GM21576 (cell line): ENCODE data around the gene CR1L.
A peak's percentile ranks its signal among the peaks of the same experiment; 100 is the strongest.
"Not testable (repeated sequence)": the region's sequence is repeated elsewhere in the genome, so short reads cannot be mapped to it uniquely, and the experiment has no call there.

Source experiments
- ATAC-seq: cut with Tn5 transposase; IDR thresholded peaks from one replicate; pipeline ENCODE4 v1.9.1; 2021; ENCODE audit warnings: mild to moderate bottlenecking, moderate library complexity; ENCODE audit not compliant: unreplicated experiment

CR1L gene

DNA sequence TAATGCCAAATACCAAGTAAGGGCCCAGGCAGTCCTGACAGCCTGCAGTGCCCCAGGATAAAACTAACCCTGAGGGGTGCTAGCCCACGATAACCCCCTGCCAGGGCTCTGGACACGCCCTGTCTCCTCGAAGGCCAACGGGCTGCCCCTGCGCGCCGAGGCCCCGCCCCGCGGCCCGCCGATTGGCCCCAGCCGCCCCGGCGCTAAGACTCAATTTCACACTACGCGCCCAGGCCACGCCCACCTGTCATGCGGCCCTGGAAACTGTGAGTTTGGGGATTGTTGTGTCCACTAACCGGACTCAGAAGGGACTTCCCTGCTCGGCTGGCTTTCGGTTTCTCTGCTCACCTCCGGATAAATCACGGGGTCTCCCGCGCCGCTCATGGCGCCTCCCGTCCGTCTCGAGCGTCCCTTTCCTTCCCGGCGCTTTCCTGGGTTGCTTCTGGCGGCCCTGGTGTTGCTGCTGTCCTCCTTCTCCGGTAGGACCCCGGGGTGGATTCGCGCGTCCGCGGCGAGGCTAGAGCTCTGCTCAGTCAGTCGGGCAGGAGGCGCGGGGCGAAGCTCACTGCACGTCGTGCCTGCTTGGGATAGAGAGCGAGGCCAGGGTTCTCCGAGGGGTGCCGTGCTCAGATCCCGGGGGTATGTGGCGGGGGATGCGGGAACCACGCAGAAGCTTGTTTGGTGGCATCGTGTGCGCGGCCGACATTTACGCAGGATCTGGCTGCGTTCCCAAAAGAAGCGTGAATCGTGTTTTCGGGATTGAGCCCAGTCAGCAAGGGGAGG, at the start of gene CR1L:
TSS of gene CR1L (plus strand) at position 282 of the 783 bp plus-strand sequence. CDS start at position 383, 101 bp downstream.
- ATAC-seq = peak; percentile 74

GRCh38 chr1:207603777-207604176, 41.2 kb upstream of the CR1L start:
- ATAC-seq = no peak

DNA sequence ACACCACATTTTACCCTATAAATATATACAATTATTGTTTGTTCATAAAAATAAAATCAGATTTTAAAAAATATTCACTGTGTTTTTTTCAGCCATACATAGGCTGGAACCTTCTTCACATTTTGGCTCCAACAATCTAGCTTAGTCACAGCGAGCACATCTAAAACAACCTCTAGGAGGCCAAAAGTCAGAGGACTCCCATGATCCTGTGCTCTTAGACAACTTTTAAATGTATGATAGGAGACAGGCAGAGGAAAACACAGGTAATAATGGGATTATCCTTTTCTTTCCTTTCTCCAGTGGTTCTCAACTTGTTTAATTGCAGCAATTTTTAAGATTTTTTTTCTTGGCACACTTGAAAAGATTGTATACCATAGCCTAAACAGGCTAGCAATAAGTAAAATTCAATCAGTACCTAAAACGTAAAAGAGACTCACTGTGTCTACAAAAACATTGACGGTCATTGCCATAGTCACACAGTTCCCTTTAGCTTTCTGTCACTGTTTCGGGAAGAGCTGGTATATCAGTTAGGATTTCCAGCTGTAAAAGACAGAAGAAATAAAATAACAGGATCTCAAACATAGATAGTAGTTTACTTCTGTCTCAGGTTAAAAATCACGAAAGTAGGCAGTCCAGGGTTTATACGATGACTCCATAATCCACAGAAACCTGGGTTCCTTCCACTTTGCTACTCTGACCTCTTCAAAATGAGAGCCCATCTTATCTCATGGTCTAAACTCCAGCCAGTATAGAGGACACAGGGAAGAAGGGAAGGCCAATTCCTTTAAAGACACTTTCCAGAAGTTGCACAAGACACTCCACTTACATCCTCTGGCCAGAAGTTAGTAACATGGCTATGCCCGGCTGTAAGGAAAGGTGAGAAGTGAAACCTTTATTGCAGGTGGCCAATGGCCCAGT, 39.2 kb upstream of the CR1L start:
- ATAC-seq = no peak

GRCh38 chr1:207606362-207606755, 38.6 kb upstream of the CR1L start:
- no peak for ATAC-seq

GRCh38 chr1:207612762-207613161, 32.2 kb upstream of the CR1L start:
- ATAC-seq = no peak

DNA sequence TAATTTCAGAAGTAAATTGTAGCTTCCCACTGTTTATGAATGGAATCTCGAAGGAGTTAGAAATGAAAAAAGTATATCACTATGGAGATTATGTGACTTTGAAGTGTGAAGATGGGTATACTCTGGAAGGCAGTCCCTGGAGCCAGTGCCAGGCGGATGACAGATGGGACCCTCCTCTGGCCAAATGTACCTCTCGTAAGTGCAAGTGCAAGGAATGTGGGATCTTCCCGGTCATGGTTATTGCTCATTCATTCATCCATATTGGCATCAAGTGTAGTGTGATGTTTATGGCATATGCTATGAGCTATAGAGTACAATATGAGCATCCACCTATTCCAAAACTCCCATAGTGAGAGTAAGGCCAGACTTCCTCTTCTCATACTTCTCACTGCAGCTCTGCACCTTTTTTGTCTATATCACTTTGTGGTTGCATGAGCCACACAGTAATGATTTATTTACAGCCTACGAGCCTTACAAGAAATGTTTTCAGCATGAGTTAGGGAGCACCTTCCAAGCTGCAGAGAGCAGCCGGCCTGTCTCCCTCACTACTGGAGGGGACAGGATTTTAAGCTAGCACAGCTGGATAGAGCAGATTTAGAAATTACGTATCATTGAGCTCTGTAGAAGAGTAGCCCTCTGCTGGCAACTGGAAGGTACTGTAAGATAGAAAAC, 24.9 kb upstream of the CR1L start:
- no peak for ATAC-seq

GRCh38 chr1:207620543-207620893, 24.4 kb upstream of the CR1L start:
- no peak for ATAC-seq

DNA sequence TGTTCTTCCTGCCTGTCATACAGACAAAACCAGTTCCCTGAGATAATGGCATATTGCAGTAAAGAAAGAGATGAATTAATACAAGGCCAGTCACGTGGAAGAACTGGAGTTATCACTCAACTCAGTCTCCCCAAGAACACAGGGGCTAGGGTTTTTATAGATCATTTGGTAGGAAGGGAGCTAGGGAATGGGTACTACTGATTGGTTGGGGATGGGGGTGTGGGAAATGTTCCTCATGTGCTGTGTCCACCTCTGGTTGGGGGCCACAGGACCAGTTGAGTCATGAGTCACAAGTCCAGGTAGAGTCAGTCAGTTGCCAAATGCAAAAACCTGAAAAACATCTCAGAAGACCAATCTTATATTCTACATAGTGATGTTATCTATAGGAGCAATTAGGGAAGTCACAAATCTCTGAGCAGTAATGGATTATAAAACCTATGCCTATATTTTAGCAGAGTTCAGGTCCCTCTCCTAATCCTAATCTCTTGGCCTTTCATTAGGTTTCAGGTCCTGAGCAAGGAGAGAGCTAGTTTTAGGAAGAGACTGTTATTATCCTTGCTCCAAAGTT, 19.3 kb upstream of the CR1L start:
- ATAC-seq = not testable (repeated sequence)

GRCh38 chr1:207626972-207627337, 18.0 kb upstream of the CR1L start:
- no peak for ATAC-seq

GRCh38 chr1:207627496-207627895, 17.4 kb upstream of the CR1L start:
- ATAC-seq = no peak

DNA sequence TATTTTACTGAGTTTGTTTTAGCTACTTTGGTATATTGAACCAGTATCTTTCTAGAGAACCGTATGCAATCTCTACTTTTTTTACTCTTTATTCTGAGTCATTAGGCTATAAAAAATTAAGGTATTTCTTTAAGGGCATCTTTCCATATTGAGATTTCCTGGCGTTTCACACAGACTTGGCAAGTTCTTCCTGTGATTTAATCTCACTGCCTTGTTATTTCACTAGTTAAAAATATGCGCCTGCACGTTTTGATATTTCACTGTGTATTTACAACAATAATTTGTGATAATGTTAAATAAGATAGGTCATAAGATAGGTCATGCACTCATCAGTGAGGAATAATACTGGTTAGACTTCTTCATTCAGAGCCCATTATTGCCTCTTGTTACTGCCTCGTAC, 16.2 kb upstream of the CR1L start:
- no peak for ATAC-seq

GRCh38 chr1:207631137-207631536, 13.8 kb upstream of the CR1L start:
- no peak for ATAC-seq

- ATAC-seq = no peak
Measured at GRCh38 chr1:207633226-207633625, 11.7 kb upstream of the CR1L start.

- not testable (repeated sequence) for ATAC-seq
Measured at GRCh38 chr1:207633699-207634289, 11.1 kb upstream of the CR1L start.

GRCh38 chr1:207634293-207634692, 10.6 kb upstream of the CR1L start:
- ATAC-seq = not testable (repeated sequence)

- not testable (repeated sequence) for ATAC-seq
Measured at GRCh38 chr1:207635569-207636186, 9.3 kb upstream of the CR1L start.

- not testable (repeated sequence) for ATAC-seq
Measured at GRCh38 chr1:207638487-207639145, 6.3 kb upstream of the CR1L start.

- not testable (repeated sequence) for ATAC-seq
Measured at GRCh38 chr1:207639362-207639761, 5.6 kb upstream of the CR1L start.

GRCh38 chr1:207644166-207644851, 624 bp upstream of the CR1L start:
- no peak for ATAC-seq
